Keratinocyte (primary cell): ENCODE data around the gene KRTAP5-3. TPM values are rescaled to one million over a fixed set of nuclear protein-coding genes. Genes with fewer than 3 reads are reported as not detected.

Experiments
- DNase-seq: peaks from one replicate; pipeline ENCODE4 v3.0.0-alpha.2; 2011; ENCODE audit warnings: low read depth, missing footprints, low spot score
- FAIRE-seq: peaks from 2 replicates; lab custom pipeline; 2011; peaks lifted over from hg19 to GRCh38; lab: Jason Lieb, UNC
- H2AFZ ChIP-seq: 2 replicates; pipeline ENCODE4 v1.6.0; 2012; ENCODE audit warnings: low read length, control low read depth, inconsistent platforms; ENCODE audit not compliant: control insufficient read depth
- H3K27ac ChIP-seq: 2 replicates; pipeline ENCODE4 v1.5.1; 2011; ENCODE audit warnings: low read length; ENCODE audit not compliant: control insufficient read depth, insufficient read depth
- H3K27me3 ChIP-seq: 3 replicates; pipeline ENCODE4 v1.6.0; 2011; ENCODE audit warnings: low read length; ENCODE audit not compliant: control insufficient read depth, insufficient read depth; ENCODE audit errors: extremely low read depth
- H3K36me3 ChIP-seq, 2 experiments: 2 replicates in 1 of 2; 3 replicates in 1 of 2; pipeline ENCODE4 v1.5.1; 2011; ENCODE audit warnings: low read length in 2 of 2, mild to moderate bottlenecking in 1 of 2; ENCODE audit not compliant: control insufficient read depth in 2 of 2, insufficient read depth in 2 of 2; ENCODE audit errors: extremely low read depth in 1 of 2
- H3K4me1 ChIP-seq: 3 replicates; pipeline ENCODE4 v1.5.1; 2011; ENCODE audit warnings: low read length; ENCODE audit not compliant: control insufficient read depth, insufficient read depth; ENCODE audit errors: extremely low read depth
- H3K4me2 ChIP-seq: 3 replicates; pipeline ENCODE4 v1.6.0; 2011; ENCODE audit warnings: low read depth, low read length; ENCODE audit not compliant: control insufficient read depth, insufficient read depth; ENCODE audit errors: extremely low read depth
- H3K4me3 ChIP-seq, 3 experiments: fragments of 200-600 bp in 1 of 3; sonication (generic) in 1 of 3; 2 replicates in 2 of 3; 3 replicates in 1 of 3; pipeline ENCODE4 v1.5.1; 2011 to 2016; ENCODE audit warnings: low read length in 3 of 3, mild to moderate bottlenecking in 3 of 3, control low read depth in 2 of 3, inconsistent platforms in 1 of 3, low read depth in 1 of 3, mixed read lengths in 1 of 3, mixed run types in 1 of 3, moderate library complexity in 1 of 3; ENCODE audit not compliant: control insufficient read depth in 2 of 3, insufficient read depth in 2 of 3; ENCODE audit errors: extremely low read depth in 1 of 3
- H3K79me2 ChIP-seq: 2 replicates; pipeline ENCODE4 v1.6.0; 2012; ENCODE audit warnings: low read length; ENCODE audit not compliant: control insufficient read depth, insufficient read depth
- H3K9ac ChIP-seq: 3 replicates; pipeline ENCODE4 v1.6.0; 2011; ENCODE audit warnings: low read length; ENCODE audit not compliant: control insufficient read depth, insufficient read depth; ENCODE audit errors: extremely low read depth
- H3K9me1 ChIP-seq: 3 replicates; pipeline ENCODE4 v1.6.0; 2011; ENCODE audit warnings: low read length; ENCODE audit not compliant: control insufficient read depth, insufficient read depth; ENCODE audit errors: extremely low read depth
- H3K9me3 ChIP-seq: 2 replicates; pipeline ENCODE4 v1.5.1; 2012; ENCODE audit warnings: low read depth, low read length; ENCODE audit not compliant: control insufficient read depth
- H4K20me1 ChIP-seq: 3 replicates; pipeline ENCODE4 v1.6.0; 2011; ENCODE audit warnings: low read length; ENCODE audit not compliant: control insufficient read depth, insufficient read depth; ENCODE audit errors: extremely low read depth
- CTCF ChIP-seq, 3 experiments: IDR thresholded peaks in 1 of 3; conservative IDR thresholded peaks in 1 of 3; optimal IDR thresholded peaks in 1 of 3; 2 replicates in 2 of 3; 3 replicates in 1 of 3; pipeline versions ENCODE3 to v1.5.1; 2011; ENCODE audit warnings: low read length in 3 of 3, mild to moderate bottlenecking in 3 of 3, moderate library complexity in 2 of 3, control low read depth in 1 of 3, inconsistent platforms in 1 of 3; ENCODE audit not compliant: insufficient read depth in 2 of 3; ENCODE audit errors: extremely low read depth in 1 of 3
- EZH2 ChIP-seq: IDR thresholded peaks from one replicate; pipeline ENCODE4 v1.6.1; 2012; ENCODE audit warnings: inconsistent platforms, mild to moderate bottlenecking, low read length, moderate library complexity
- dilution Hi-C: fragments of 300-500 bp; cut with MboI; formaldehyde crosslinking; loops from one replicate; pipeline ENCODE4 v1.7.0; 2020; ENCODE audit warnings: low sequenced_read_pairs; ENCODE audit not compliant: extremely low pct_ligation_motif_present
- polyA plus RNA-seq, 5 experiments: library from polyadenylated mRNA; depleted of rRNA in 3 of 5; stranded (reverse) in 3 of 5; stranded (forward) in 1 of 5; unstranded in 1 of 5; fragments of >200 nt; gene quantifications; 1 replicate in 1 of 5; 2 replicates in 3 of 5; 3 replicates in 1 of 5; pipeline versions ENCODE4 v1.2.1 to v1.2.3, GENCODE V29; 2011 to 2012; ENCODE audit warnings: missing spikeins in 2 of 5, low read depth in 1 of 5, low replicate concordance in 1 of 5

The KRTAP5-3 gene
- polyA plus RNA-seq, 1 donor (not counting 4 experiments of a cell fraction or from before 2014, with no cell fraction given), result not detected

GRCh38 chr11:1563149-1563638, 45.1 kb downstream of the KRTAP5-3 start:
- Histone ChIP-seq H3K4me2 (no peak overlapping the region), H2AFZ (no peak overlapping the region), H3K4me3 (no peak overlapping the region), H4K20me1 (peaks cover 2% of the 10 kb centered on the region), H3K36me3 (peaks cover 0 to 3% of the 10 kb centered on the region in 2 experiments), H3K79me2 (no peaks in the 10 kb centered on the region), H3K27me3 (no peaks in the 10 kb centered on the region), H3K9me1 (no peaks in the 10 kb centered on the region), H3K4me1 (peaks cover 11% of the 10 kb centered on the region), H3K9ac (no peak overlapping the region), H3K9me3 (no peaks in the 10 kb centered on the region), H3K27ac (no peak overlapping the region)
- no peak for DNase-seq
- no peak for TF ChIP-seq EZH2
- TF ChIP-seq CTCF (optimal IDR thresholded peaks at IDR 0.05 in 1 of 3, IDR thresholded peaks at IDR 0.05 in 1 of 3, conservative IDR thresholded peaks at IDR 0.05 in 1 of 3; ENCODE audit: extremely low read depth in 1 of 3, insufficient read depth in 2 of 3, low read length in 3 of 3), result no peak
- FAIRE-seq, result no peak
- dilution Hi-C loops, result no loop called here

GRCh38 chr11:1562469-1563148, 45.7 kb downstream of the KRTAP5-3 start:
- TF ChIP-seq EZH2 (no peak), CTCF (optimal IDR thresholded peaks at IDR 0.05 in 1 of 3, IDR thresholded peaks at IDR 0.05 in 1 of 3, conservative IDR thresholded peaks at IDR 0.05 in 1 of 3; ENCODE audit: extremely low read depth in 1 of 3, insufficient read depth in 2 of 3, low read length in 3 of 3) (no peak)
- H3K9me3 ChIP-seq, result no peaks in the 10 kb centered on the region
- peaks cover 11% of the 10 kb centered on the region for H3K4me1 ChIP-seq
- no peak overlapping the region for H2AFZ ChIP-seq
- H3K27ac ChIP-seq, result no peak overlapping the region
- H3K4me3 ChIP-seq, result no peak overlapping the region
- H3K79me2 ChIP-seq, result no peaks in the 10 kb centered on the region
- peaks cover 0 to 3% of the 10 kb centered on the region in 2 experiments for H3K36me3 ChIP-seq
- peaks cover 1% of the 10 kb centered on the region for H4K20me1 ChIP-seq
- H3K9me1 ChIP-seq, result no peaks in the 10 kb centered on the region
- DNase-seq, result no peak
- no peak overlapping the region for H3K9ac ChIP-seq
- no peaks in the 10 kb centered on the region for H3K27me3 ChIP-seq
- no peak overlapping the region for H3K4me2 ChIP-seq
- FAIRE-seq, result no peak
- dilution Hi-C loops, result no loop called here
